Trophoblast cell (in vitro differentiated cells and primary cell): ENCODE measurements around the gene EPHA10.

Experiments used
- DNase-seq, 2 donors: peaks; one replicate each; pipeline ENCODE4 v3.0.0-alpha.2; 2016
- H2AFZ ChIP-seq: 2 replicates; pipeline ENCODE4 v1.6.1; 2013; ENCODE audit warnings: low read length, moderate library complexity, mild to moderate bottlenecking; ENCODE audit not compliant: insufficient read depth, poor library complexity
- H2AK5ac ChIP-seq: 2 replicates; pipeline ENCODE4 v1.6.1; 2013; ENCODE audit warnings: mild to moderate bottlenecking, low read length
- H2BK120ac ChIP-seq: 2 replicates; pipeline ENCODE4 v1.6.1; 2013; ENCODE audit warnings: low read length, mild to moderate bottlenecking, moderate library complexity; ENCODE audit not compliant: insufficient read depth, poor library complexity
- H2BK12ac ChIP-seq: 2 replicates; pipeline ENCODE4 v1.6.1; 2013; ENCODE audit warnings: mild to moderate bottlenecking, low read length, moderate library complexity
- H2BK5ac ChIP-seq: 2 replicates; pipeline ENCODE4 v1.6.1; 2013; ENCODE audit warnings: low read length, low read depth, moderate library complexity, mild to moderate bottlenecking; ENCODE audit not compliant: poor library complexity
- H3K14ac ChIP-seq: 2 replicates; pipeline ENCODE4 v1.6.1; 2013; ENCODE audit warnings: mild to moderate bottlenecking, low read length
- H3K18ac ChIP-seq: 2 replicates; pipeline ENCODE4 v1.6.1; 2013; ENCODE audit warnings: mild to moderate bottlenecking, low read length
- H3K23ac ChIP-seq: 2 replicates; pipeline ENCODE4 v1.6.1; 2013; ENCODE audit warnings: low read length
- H3K27ac ChIP-seq: 2 replicates; pipeline ENCODE4 v1.5.1; 2013; ENCODE audit warnings: low read depth, mild to moderate bottlenecking, inconsistent platforms, low read length, moderate library complexity
- H3K27me3 ChIP-seq: 2 replicates; pipeline ENCODE4 v1.6.1; 2013; ENCODE audit warnings: inconsistent platforms, mild to moderate bottlenecking, low read length, moderate library complexity; ENCODE audit not compliant: insufficient read depth
- H3K36me3 ChIP-seq, 2 experiments: 1 replicate in 1 of 2; 2 replicates in 1 of 2; pipeline ENCODE4 v1.6.1; 2013; ENCODE audit warnings: low read length in 2 of 2, mild to moderate bottlenecking in 2 of 2, moderate library complexity in 1 of 2; ENCODE audit not compliant: insufficient read depth in 2 of 2, control insufficient read depth in 1 of 2
- H3K4ac ChIP-seq: 2 replicates; pipeline ENCODE4 v1.6.1; 2013; ENCODE audit warnings: low read depth, mild to moderate bottlenecking, low read length, moderate library complexity
- H3K4me1 ChIP-seq, 2 experiments: 1 replicate in 1 of 2; 2 replicates in 1 of 2; pipeline ENCODE4 v1.6.1; 2013; ENCODE audit warnings: low read length in 2 of 2, mild to moderate bottlenecking in 2 of 2, moderate library complexity in 1 of 2; ENCODE audit not compliant: insufficient read depth in 2 of 2, control insufficient read depth in 1 of 2
- H3K4me2 ChIP-seq: 2 replicates; pipeline ENCODE4 v1.6.1; 2013; ENCODE audit warnings: inconsistent platforms, mild to moderate bottlenecking, low read length, moderate library complexity
- H3K4me3 ChIP-seq: 2 replicates; pipeline ENCODE4 v1.5.1; 2013; ENCODE audit warnings: mild to moderate bottlenecking, low read depth, low read length, inconsistent platforms
- H3K79me1 ChIP-seq: one replicate; pipeline ENCODE4 v1.6.1; 2013; ENCODE audit warnings: low read length
- H3K79me2 ChIP-seq: 2 replicates; pipeline ENCODE4 v1.6.1; 2013; ENCODE audit warnings: low read length, mild to moderate bottlenecking; ENCODE audit not compliant: control insufficient read depth, insufficient read depth, poor library complexity
- H3K9ac ChIP-seq: 2 replicates; pipeline ENCODE4 v1.6.1; 2013; ENCODE audit warnings: mild to moderate bottlenecking, low read length
- H3K9me3 ChIP-seq: 2 replicates; pipeline ENCODE4 v1.6.1; 2013; ENCODE audit warnings: low read depth, mild to moderate bottlenecking, control low read depth, inconsistent platforms, low read length; ENCODE audit not compliant: insufficient read depth
- H4K12ac ChIP-seq: 2 replicates; pipeline ENCODE4 v1.6.1; 2013; ENCODE audit warnings: low read depth, mild to moderate bottlenecking, low read length, moderate library complexity
- H4K8ac ChIP-seq: 2 replicates; pipeline ENCODE4 v1.6.1; 2013; ENCODE audit warnings: low read depth, mild to moderate bottlenecking, low read length, moderate library complexity
- H4K91ac ChIP-seq: one replicate; pipeline ENCODE4 v1.6.1; 2013; ENCODE audit warnings: low read depth, mild to moderate bottlenecking, low read length, moderate library complexity
- WGBS: extraction: QIAGEN DNeasy Blood & Tissue Kit; methylation state at CpG from one replicate; pipeline ENCODE4 v1.1.7; 2013; ENCODE audit warnings: missing lambda C conversion rate; ENCODE audit not compliant: insufficient read length, insufficient coverage; ENCODE audit errors: extremely low coverage; 5-methylcytosine and 5-hydroxymethylcytosine counted together

EPHA10 gene

GRCh38 chr1:37764414-37764825, 500 bp downstream of the EPHA10 start:
- no CpG with 5 or more reads among the region's 29 CpGs for WGBS
- H3K79me2 ChIP-seq = no peaks in the 10 kb centered on the region
- H3K4me1 ChIP-seq = no peaks in the 10 kb centered on the region
- no peak overlapping the region for H3K4me2 ChIP-seq
- DNase-seq = peak in 1 of 2 donors; percentile 67
- no peak overlapping the region for H3K4ac ChIP-seq
- H3K79me1 ChIP-seq = no peaks in the 10 kb centered on the region
- no peak overlapping the region for H4K8ac ChIP-seq
- H3K23ac ChIP-seq = no peak overlapping the region
- H2BK5ac ChIP-seq = no peak overlapping the region
- H2BK120ac ChIP-seq = no peak overlapping the region
- no peak overlapping the region for H4K91ac ChIP-seq
- peaks cover 12% of the 10 kb centered on the region for H3K9me3 ChIP-seq
- H3K14ac ChIP-seq = no peak overlapping the region
- H3K27me3 ChIP-seq = peaks cover 31% of the 10 kb centered on the region
- H4K12ac ChIP-seq = no peak overlapping the region
- no peak overlapping the region for H3K27ac ChIP-seq
- no peak overlapping the region for H3K9ac ChIP-seq
- no peak overlapping the region for H2AK5ac ChIP-seq
- no peak overlapping the region for H3K18ac ChIP-seq
- H3K36me3 ChIP-seq = no peaks in the 10 kb centered on the region
- H2AFZ ChIP-seq = no peak overlapping the region
- H2BK12ac ChIP-seq = no peak overlapping the region
- H3K4me3 ChIP-seq = no peak overlapping the region

DNA sequence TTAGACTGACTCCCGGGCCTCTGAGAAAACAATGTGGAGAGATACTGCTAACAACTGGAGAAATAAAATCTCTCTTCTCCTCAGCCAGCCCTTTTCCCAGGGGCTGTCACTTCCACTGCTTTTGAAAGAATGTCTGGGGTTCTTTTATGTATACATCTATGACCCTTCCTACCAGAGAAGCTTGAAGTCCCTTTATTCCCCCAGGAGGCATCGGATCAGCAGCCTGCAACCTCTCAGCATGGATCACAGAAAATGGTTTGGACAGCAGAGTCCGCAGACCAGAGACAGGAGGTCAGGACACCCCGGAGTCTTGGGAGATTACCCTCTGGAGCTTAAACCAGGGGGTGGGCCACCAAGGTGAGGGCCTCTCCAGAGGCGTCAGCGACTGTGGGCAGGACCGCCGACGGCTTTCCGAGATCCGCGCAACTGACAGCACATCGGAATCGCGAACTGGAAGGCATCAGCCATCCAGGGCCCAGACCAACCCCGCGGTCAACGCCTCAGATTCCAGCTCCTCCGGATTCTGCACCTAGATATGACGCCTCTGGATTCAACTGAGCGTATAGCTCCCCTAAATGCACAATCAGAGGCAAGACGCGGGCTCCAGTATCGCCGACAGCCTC, 1.0 kb downstream of the EPHA10 start:
- no peak overlapping the region for H4K8ac ChIP-seq
- peaks cover 31% of the 10 kb centered on the region for H3K27me3 ChIP-seq
- H3K27ac ChIP-seq = no peak overlapping the region
- no peak overlapping the region for H3K4me3 ChIP-seq
- H3K9me3 ChIP-seq = peaks cover 12% of the 10 kb centered on the region
- no peak overlapping the region for H4K91ac ChIP-seq
- H3K4me1 ChIP-seq = no peaks in the 10 kb centered on the region
- no peak overlapping the region for H3K4me2 ChIP-seq
- no peak for DNase-seq
- H3K9ac ChIP-seq = no peak overlapping the region
- H3K79me1 ChIP-seq = no peaks in the 10 kb centered on the region
- H3K36me3 ChIP-seq = no peaks in the 10 kb centered on the region
- H2AK5ac ChIP-seq = no peak overlapping the region
- no peak overlapping the region for H2BK120ac ChIP-seq
- no CpG with 5 or more reads among the region's 25 CpGs for WGBS
- H3K14ac ChIP-seq = no peak overlapping the region
- no peak overlapping the region for H3K4ac ChIP-seq
- no peak overlapping the region for H3K23ac ChIP-seq
- no peak overlapping the region for H2BK12ac ChIP-seq
- no peak overlapping the region for H2AFZ ChIP-seq
- no peak overlapping the region for H3K18ac ChIP-seq
- H2BK5ac ChIP-seq = no peak overlapping the region
- no peaks in the 10 kb centered on the region for H3K79me2 ChIP-seq
- no peak overlapping the region for H4K12ac ChIP-seq

DNA sequence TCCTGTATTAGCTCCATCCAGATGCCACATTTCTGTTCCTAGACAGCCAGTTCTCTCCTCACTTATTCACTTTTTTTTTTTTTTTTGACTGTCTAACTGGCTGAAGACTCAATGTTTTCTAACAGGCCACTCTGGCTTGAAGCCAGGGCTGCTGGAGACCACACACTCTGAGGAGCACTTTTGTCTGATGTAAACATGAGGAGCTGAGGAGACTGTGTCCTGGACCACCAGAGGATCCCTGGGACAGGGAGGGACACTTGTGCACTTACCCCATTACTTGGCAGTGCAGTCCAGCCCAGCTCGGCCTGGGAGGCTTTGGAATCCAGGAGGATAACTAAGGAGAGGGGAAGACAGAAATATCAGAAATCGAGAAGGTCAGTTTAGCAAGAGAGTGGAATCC, 2.4 kb downstream of the EPHA10 start:
- Histone ChIP-seq H3K23ac (no peak overlapping the region), H3K4me3 (no peak overlapping the region), H3K9ac (no peak overlapping the region), H4K12ac (no peak overlapping the region), H2AK5ac (no peak overlapping the region), H3K79me2 (no peaks in the 10 kb centered on the region), H2AFZ (no peak overlapping the region), H3K18ac (no peak overlapping the region), H4K91ac (no peak overlapping the region), H3K27me3 (peaks cover 31% of the 10 kb centered on the region), H3K4me1 (no peaks in the 10 kb centered on the region), H4K8ac (no peak overlapping the region), H3K4me2 (no peak overlapping the region), H3K14ac (no peak overlapping the region), H3K36me3 (no peaks in the 10 kb centered on the region), H3K79me1 (no peaks in the 10 kb centered on the region), H2BK12ac (no peak overlapping the region), H3K27ac (no peak overlapping the region), H3K9me3 (peaks cover 12% of the 10 kb centered on the region), H2BK5ac (no peak overlapping the region), H3K4ac (no peak overlapping the region), H2BK120ac (no peak overlapping the region)
- DNase-seq = no peak
- WGBS = no CpG with 5 or more reads among the region's 2 CpGs

GRCh38 chr1:37761416-37762095, 3.4 kb downstream of the EPHA10 start:
- Histone ChIP-seq H3K4me2 (no peak overlapping the region), H3K36me3 (no peaks in the 10 kb centered on the region), H3K4me3 (no peak overlapping the region), H3K27me3 (peaks cover 30% of the 10 kb centered on the region), H3K18ac (no peak overlapping the region), H3K23ac (no peak overlapping the region), H3K27ac (no peak overlapping the region), H3K79me2 (no peaks in the 10 kb centered on the region), H2BK12ac (no peak overlapping the region), H4K8ac (no peak overlapping the region), H3K9me3 (peaks cover 11% of the 10 kb centered on the region), H3K9ac (no peak overlapping the region), H4K12ac (no peak overlapping the region), H2BK5ac (no peak overlapping the region), H3K4ac (no peak overlapping the region), H3K79me1 (no peaks in the 10 kb centered on the region), H3K14ac (no peak overlapping the region), H4K91ac (no peak overlapping the region), H2AK5ac (no peak overlapping the region), H2AFZ (no peak overlapping the region), H3K4me1 (no peaks in the 10 kb centered on the region), H2BK120ac (no peak overlapping the region)
- no CpG with 5 or more reads among the region's 68 CpGs for WGBS
- no peak for DNase-seq
